ENCODE measurements around the gene ZNF420. TPM values are rescaled to one million over a fixed set of nuclear protein-coding genes. Genes with fewer than 3 reads are reported as not detected.
"Not testable (repeated sequence)": the region's sequence is repeated elsewhere in the genome, so short reads cannot be mapped to it uniquely, and the experiment has no call there.

Gene ZNF420
- total and polyA plus RNA-seq, 4 donors, result 2.0 to 5.2 (median 3.4) TPM

DNA sequence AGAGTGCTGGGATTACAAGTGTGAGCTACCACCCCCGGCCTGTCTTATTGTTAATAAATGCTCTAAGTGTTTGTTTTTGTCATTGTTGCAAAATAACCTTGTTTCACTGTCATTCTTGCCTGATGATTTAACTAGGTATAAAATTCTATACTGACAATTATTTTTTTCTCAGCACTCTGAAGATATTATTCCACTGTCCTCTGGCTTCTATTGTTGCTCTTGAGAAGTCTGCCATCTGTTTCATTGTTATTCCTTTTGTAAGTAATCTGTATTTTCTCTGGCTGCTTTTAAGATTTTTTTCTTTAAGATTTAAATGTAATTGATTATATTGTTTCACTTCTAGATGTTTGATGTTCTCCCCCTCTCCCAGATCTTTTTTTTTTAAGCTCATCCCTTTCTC lies 17.6 kb downstream of the ZNF420 start:
- DNase-seq (ENCODE audit: low spot score), result no peak
- WGBS, result 97% methylated on average over 1 of the region's 1 CpG
- H3K4me1 ChIP-seq (ENCODE audit: control insufficient read depth in 4 of 4, insufficient read depth in 4 of 4, low read length in 3 of 4), result no peaks in the 10 kb centered on the region
- peaks cover 9 to 84% (median 72%) of the 10 kb centered on the region in 4 donors for H3K36me3 ChIP-seq (ENCODE audit: control insufficient read depth in 4 of 4, insufficient read depth in 3 of 4, low read depth in 1 of 4, low read length in 3 of 4)
- H3K9ac ChIP-seq (ENCODE audit: low read depth in 1 of 2, low read length in 2 of 2), result no peak overlapping the region
- no peak overlapping the region for H3K4me3 ChIP-seq (ENCODE audit: low read depth in 1 of 3, low read length in 3 of 3)
- peaks cover 24 to 69% (median 37%) of the 10 kb centered on the region in 4 donors for H3K9me3 ChIP-seq (ENCODE audit: control insufficient read depth in 4 of 4, low read length in 3 of 4)
- no peak overlapping the region for H3K27ac ChIP-seq (ENCODE audit: low read depth in 1 of 2, low read length in 2 of 2)
- H3K27me3 ChIP-seq (ENCODE audit: control insufficient read depth in 4 of 4, insufficient read depth in 4 of 4, low read length in 3 of 4), result no peaks in the 10 kb centered on the region
- no peak for TF ChIP-seq EGR1 (IDR thresholded peaks at IDR 0.05; ENCODE audit: low read depth in 2 of 2)
- TF ChIP-seq YY1 (IDR thresholded peaks at IDR 0.05), result no peak
- TF ChIP-seq HNF4A (conservative IDR thresholded peaks at IDR 0.05), result no peak
- TF ChIP-seq RAD21 (IDR thresholded peaks at IDR 0.05), result no peak
- TF ChIP-seq TAF1 (conservative IDR thresholded peaks at IDR 0.05), result no peak
- no peak for TF ChIP-seq FOXA2 (IDR thresholded peaks at IDR 0.05)
- TF ChIP-seq, protein P1, sequence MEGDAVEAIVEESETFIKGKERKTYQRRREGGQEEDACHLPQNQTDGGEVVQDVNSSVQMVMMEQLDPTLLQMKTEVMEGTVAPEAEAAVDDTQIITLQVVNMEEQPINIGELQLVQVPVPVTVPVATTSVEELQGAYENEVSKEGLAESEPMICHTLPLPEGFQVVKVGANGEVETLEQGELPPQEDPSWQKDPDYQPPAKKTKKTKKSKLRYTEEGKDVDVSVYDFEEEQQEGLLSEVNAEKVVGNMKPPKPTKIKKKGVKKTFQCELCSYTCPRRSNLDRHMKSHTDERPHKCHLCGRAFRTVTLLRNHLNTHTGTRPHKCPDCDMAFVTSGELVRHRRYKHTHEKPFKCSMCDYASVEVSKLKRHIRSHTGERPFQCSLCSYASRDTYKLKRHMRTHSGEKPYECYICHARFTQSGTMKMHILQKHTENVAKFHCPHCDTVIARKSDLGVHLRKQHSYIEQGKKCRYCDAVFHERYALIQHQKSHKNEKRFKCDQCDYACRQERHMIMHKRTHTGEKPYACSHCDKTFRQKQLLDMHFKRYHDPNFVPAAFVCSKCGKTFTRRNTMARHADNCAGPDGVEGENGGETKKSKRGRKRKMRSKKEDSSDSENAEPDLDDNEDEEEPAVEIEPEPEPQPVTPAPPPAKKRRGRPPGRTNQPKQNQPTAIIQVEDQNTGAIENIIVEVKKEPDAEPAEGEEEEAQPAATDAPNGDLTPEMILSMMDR (IDR thresholded peaks at IDR 0.05; ENCODE audit: low read depth, low read length, missing input control), result no peak
- TF ChIP-seq JUND (IDR thresholded peaks at IDR 0.05), result no peak

DNA sequence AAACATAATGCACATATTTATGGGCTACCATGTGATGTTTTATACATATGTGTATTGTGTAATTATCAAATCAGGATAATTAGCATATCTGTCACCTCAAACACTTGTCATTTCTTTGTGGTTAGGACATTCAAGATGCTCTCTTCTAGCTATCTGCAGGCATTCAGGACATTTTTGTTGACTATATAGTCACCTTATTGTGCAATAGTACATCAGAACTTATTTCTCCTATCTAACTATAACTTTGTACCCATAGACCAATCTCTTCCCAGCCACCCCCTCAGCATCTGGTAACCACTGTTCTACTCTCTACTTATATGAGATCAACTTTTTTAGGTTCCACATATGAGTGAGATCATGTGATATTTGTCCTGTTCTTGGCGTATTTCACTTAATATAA lies 20.3 kb downstream of the ZNF420 start:
- whole genome bisulfite sequencing, result 99% methylated on average over 1 of the region's 1 CpG
- Histone ChIP-seq H3K9me3 (ENCODE audit: control insufficient read depth in 4 of 4, low read length in 3 of 4) (peaks cover 29 to 68% (median 38%) of the 10 kb centered on the region in 4 donors), H3K36me3 (ENCODE audit: control insufficient read depth in 4 of 4, insufficient read depth in 3 of 4, low read depth in 1 of 4, low read length in 3 of 4) (peaks cover 10 to 78% (median 66%) of the 10 kb centered on the region in 4 donors), H3K4me3 (ENCODE audit: low read depth in 1 of 3, low read length in 3 of 3) (peak overlapping the region in 2 of 3 donors; percentile 45 to 47), H3K9ac (ENCODE audit: low read depth in 1 of 2, low read length in 2 of 2) (no peak overlapping the region), H3K27ac (ENCODE audit: low read depth in 1 of 2, low read length in 2 of 2) (no peak overlapping the region), H3K4me1 (ENCODE audit: control insufficient read depth in 4 of 4, insufficient read depth in 4 of 4, low read length in 3 of 4) (no peaks in the 10 kb centered on the region), H3K27me3 (ENCODE audit: control insufficient read depth in 4 of 4, insufficient read depth in 4 of 4, low read length in 3 of 4) (no peaks in the 10 kb centered on the region)
- DNase-seq (ENCODE audit: low spot score), result no peak
- TF ChIP-seq NR2F2 (IDR thresholded peaks at IDR 0.05) (no peak), FOXA1 (IDR thresholded peaks at IDR 0.05) (no peak), EGR1 (IDR thresholded peaks at IDR 0.05; ENCODE audit: low read depth in 2 of 2) (no peak), HNF4A (conservative IDR thresholded peaks at IDR 0.05) (no peak), RAD21 (IDR thresholded peaks at IDR 0.05) (no peak), JUND (IDR thresholded peaks at IDR 0.05) (no peak), YY1 (IDR thresholded peaks at IDR 0.05) (no peak), RXRA (IDR thresholded peaks at IDR 0.05) (no peak)
- TF ChIP-seq, protein P1 (IDR thresholded peaks at IDR 0.05; ENCODE audit: low read depth, low read length, missing input control), result no peak
- TF ChIP-seq, protein P2, sequence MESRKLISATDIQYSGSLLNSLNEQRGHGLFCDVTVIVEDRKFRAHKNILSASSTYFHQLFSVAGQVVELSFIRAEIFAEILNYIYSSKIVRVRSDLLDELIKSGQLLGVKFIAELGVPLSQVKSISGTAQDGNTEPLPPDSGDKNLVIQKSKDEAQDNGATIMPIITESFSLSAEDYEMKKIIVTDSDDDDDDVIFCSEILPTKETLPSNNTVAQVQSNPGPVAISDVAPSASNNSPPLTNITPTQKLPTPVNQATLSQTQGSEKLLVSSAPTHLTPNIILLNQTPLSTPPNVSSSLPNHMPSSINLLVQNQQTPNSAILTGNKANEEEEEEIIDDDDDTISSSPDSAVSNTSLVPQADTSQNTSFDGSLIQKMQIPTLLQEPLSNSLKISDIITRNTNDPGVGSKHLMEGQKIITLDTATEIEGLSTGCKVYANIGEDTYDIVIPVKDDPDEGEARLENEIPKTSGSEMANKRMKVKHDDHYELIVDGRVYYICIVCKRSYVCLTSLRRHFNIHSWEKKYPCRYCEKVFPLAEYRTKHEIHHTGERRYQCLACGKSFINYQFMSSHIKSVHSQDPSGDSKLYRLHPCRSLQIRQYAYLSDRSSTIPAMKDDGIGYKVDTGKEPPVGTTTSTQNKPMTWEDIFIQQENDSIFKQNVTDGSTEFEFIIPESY (IDR thresholded peaks at IDR 0.05), result no peak
- TF ChIP-seq, protein P3, sequence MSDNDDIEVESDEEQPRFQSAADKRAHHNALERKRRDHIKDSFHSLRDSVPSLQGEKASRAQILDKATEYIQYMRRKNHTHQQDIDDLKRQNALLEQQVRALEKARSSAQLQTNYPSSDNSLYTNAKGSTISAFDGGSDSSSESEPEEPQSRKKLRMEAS (IDR thresholded peaks at IDR 0.05), result no peak
- TF ChIP-seq, protein P4, sequence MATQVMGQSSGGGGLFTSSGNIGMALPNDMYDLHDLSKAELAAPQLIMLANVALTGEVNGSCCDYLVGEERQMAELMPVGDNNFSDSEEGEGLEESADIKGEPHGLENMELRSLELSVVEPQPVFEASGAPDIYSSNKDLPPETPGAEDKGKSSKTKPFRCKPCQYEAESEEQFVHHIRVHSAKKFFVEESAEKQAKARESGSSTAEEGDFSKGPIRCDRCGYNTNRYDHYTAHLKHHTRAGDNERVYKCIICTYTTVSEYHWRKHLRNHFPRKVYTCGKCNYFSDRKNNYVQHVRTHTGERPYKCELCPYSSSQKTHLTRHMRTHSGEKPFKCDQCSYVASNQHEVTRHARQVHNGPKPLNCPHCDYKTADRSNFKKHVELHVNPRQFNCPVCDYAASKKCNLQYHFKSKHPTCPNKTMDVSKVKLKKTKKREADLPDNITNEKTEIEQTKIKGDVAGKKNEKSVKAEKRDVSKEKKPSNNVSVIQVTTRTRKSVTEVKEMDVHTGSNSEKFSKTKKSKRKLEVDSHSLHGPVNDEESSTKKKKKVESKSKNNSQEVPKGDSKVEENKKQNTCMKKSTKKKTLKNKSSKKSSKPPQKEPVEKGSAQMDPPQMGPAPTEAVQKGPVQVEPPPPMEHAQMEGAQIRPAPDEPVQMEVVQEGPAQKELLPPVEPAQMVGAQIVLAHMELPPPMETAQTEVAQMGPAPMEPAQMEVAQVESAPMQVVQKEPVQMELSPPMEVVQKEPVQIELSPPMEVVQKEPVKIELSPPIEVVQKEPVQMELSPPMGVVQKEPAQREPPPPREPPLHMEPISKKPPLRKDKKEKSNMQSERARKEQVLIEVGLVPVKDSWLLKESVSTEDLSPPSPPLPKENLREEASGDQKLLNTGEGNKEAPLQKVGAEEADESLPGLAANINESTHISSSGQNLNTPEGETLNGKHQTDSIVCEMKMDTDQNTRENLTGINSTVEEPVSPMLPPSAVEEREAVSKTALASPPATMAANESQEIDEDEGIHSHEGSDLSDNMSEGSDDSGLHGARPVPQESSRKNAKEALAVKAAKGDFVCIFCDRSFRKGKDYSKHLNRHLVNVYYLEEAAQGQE (IDR thresholded peaks at IDR 0.05), result no peak

DNA sequence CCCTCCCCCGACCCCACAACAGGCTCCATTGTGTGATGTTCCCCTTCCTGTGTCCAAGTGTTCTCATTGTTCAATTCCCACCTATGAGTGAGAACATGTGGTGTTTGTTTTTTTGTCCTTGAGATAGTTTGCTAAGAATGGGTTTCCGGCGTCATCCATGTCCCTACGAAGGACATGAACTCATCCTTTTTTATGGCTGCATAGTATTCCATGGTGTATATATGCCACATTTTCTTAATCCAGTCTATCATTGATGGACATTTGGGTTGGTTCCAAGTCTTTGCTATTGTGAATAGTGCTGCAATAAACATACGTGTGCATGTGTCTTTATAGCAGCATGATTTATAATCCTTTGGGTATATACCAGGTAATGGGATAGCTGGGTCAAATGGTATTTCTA lies 25.9 kb downstream of the ZNF420 start:
- not testable (repeated sequence) for DNase-seq (ENCODE audit: low spot score); H3K4me1 ChIP-seq (ENCODE audit: control insufficient read depth in 4 of 4, insufficient read depth in 4 of 4, low read length in 3 of 4); H3K27me3 ChIP-seq (ENCODE audit: control insufficient read depth in 4 of 4, insufficient read depth in 4 of 4, low read length in 3 of 4); H3K9ac ChIP-seq (ENCODE audit: low read depth in 1 of 2, low read length in 2 of 2); H3K4me3 ChIP-seq (ENCODE audit: low read depth in 1 of 3, low read length in 3 of 3); H3K27ac ChIP-seq (ENCODE audit: low read depth in 1 of 2, low read length in 2 of 2)
- 97% methylated on average over 5 of the region's 5 CpGs for WGBS
- Histone ChIP-seq H3K9me3 (ENCODE audit: control insufficient read depth in 4 of 4, low read length in 3 of 4) (peaks cover 29 to 65% (median 45%) of the 10 kb centered on the region in 4 donors), H3K36me3 (ENCODE audit: control insufficient read depth in 4 of 4, insufficient read depth in 3 of 4, low read depth in 1 of 4, low read length in 3 of 4) (peaks cover 8 to 60% (median 56%) of the 10 kb centered on the region in 4 donors)

All from liver (tissue), 9 donors.